ENCODE results near the gene THPO. TPM values are rescaled to one million over a fixed set of nuclear protein-coding genes. Genes with fewer than 3 reads are reported as not detected.

The THPO gene
- total RNA-seq, 1 donor from 2014 or later, result not detected

- peaks cover 10% of the 10 kb centered on the region for H3K4me1 Mint-ChIP-seq (ENCODE audit: low read depth)
- no peak for TF ChIP-seq CTCF (IDR thresholded peaks at IDR 0.05)
- no peaks in the 10 kb centered on the region for H3K27me3 Mint-ChIP-seq (ENCODE audit: low read depth)
- H3K36me3 Mint-ChIP-seq (ENCODE audit: low read depth), result peaks cover 12% of the 10 kb centered on the region
- H3K9me3 Mint-ChIP-seq (ENCODE audit: low read depth), result no peaks in the 10 kb centered on the region
- H3K27ac Mint-ChIP-seq (ENCODE audit: unreplicated experiment), result no peak overlapping the region
- DNase-seq (ENCODE audit: low spot score), result no peak
- no peak overlapping the region for H3K4me3 Mint-ChIP-seq (ENCODE audit: unreplicated experiment)
Observed at GRCh38 chr3:184350618-184351017, 27.4 kb downstream of the THPO start.

DNA sequence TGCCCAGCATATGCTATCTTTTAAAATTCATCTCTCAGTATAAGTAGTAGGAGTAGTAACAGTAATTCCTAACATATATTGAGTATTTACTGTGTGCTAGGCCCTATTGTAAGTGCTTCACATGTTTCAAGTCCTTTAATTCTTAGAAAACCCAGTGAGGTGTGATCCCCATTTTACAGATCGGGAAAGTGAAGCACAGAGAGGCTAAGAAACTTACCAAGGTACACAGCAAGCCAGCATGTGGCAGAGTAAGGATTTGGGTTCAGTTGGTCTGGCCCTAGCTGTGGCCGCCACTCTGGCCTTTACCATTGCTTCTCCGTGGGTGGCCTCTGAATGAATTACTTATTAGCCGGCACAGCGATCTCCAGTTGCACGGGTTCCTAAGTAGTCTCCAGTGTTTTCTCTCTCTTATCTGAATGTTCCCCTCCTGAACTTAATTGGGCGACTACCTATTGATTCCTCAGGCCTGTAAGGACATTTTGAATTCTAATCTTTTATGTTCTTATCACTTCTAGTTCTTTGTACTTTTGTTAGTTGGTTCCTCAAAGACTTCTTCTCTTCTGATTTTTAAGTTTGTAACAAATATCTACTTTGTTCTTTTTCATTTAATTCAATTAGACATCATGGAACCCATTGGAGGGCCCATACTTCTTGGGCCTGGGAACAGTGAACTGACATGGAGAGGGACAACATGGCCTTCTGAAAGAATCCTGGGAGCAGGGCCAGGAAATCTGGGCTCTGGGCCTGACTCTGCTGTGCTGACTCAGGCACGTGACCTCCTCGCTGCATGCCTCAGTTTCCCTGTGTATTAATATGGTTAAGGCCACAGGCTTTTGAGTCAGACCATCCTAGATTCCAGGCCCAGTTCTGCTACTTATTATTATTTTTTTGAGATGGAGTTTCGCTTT, 28.2 kb downstream of the THPO start:
- peaks cover 11% of the 10 kb centered on the region for H3K36me3 Mint-ChIP-seq (ENCODE audit: low read depth)
- H3K4me3 Mint-ChIP-seq (ENCODE audit: unreplicated experiment), result no peak overlapping the region
- H3K27me3 Mint-ChIP-seq (ENCODE audit: low read depth), result no peaks in the 10 kb centered on the region
- H3K9me3 Mint-ChIP-seq (ENCODE audit: low read depth), result no peaks in the 10 kb centered on the region
- TF ChIP-seq CTCF (IDR thresholded peaks at IDR 0.05), result no peak
- no peak overlapping the region for H3K27ac Mint-ChIP-seq (ENCODE audit: unreplicated experiment)
- peak; percentile 50 for DNase-seq (ENCODE audit: low spot score)
- peaks cover 15% of the 10 kb centered on the region for H3K4me1 Mint-ChIP-seq (ENCODE audit: low read depth)

DNA sequence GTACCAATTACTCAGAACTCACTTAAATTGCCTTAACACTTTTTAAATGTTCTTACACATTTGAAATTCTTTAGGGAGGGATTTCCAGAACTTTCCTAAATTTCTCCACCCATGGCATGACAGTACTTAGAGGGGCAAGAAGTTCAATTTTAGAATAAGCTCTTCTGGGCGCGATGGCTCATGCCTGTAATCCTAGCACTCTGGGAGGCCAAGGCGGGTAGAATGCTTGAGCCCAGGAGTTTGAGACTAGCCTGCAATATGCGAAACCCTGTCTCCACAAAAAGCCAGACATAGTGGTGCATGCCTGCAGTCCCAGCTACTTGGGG, 30.0 kb downstream of the THPO start:
- no peak for TF ChIP-seq CTCF (IDR thresholded peaks at IDR 0.05)
- no peak overlapping the region for H3K4me3 Mint-ChIP-seq (ENCODE audit: unreplicated experiment)
- peaks cover 22% of the 10 kb centered on the region for H3K4me1 Mint-ChIP-seq (ENCODE audit: low read depth)
- DNase-seq (ENCODE audit: low spot score), result no peak
- H3K9me3 Mint-ChIP-seq (ENCODE audit: low read depth), result no peaks in the 10 kb centered on the region
- no peak overlapping the region for H3K27ac Mint-ChIP-seq (ENCODE audit: unreplicated experiment)
- no peaks in the 10 kb centered on the region for H3K27me3 Mint-ChIP-seq (ENCODE audit: low read depth)
- peaks cover 11% of the 10 kb centered on the region for H3K36me3 Mint-ChIP-seq (ENCODE audit: low read depth)

DNA sequence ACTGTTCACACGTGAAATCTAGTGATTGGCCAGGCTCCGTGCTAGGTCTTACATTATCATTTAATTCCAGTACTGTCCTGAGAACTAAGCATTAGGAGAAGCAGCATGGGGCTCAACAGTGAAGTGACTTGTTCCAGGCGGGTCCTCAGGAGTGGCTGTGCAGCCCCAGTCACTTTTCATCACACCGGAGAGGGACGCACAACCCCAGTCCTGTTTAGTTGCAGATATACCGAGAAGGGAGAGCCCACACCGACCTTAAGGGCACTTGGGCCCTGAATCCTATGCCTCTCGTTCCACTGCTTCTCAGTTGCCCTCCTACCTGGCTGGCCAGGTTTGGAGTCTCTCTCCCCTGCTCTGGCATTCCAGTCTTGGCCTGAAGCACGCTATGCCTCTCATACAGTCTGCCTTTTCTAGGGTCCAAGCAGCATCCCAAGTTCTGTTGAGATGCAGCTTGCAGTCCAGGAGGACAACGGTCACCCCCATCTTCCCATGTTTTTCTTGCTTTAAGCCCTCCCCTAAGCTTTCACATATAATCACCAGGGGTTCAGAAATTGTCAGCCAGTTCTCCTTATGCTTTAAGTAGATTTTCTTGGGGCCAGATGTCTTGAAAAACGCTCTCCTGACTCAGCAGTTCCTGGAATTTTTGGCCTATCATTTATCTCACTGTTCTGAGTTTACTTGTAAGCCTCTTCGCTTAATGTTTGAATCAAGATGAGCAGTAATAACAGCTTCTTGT, 30.5 kb downstream of the THPO start:
- no peak overlapping the region for H3K27ac Mint-ChIP-seq (ENCODE audit: unreplicated experiment)
- no peak for DNase-seq (ENCODE audit: low spot score)
- no peak for TF ChIP-seq CTCF (IDR thresholded peaks at IDR 0.05)
- no peaks in the 10 kb centered on the region for H3K9me3 Mint-ChIP-seq (ENCODE audit: low read depth)
- peaks cover 26% of the 10 kb centered on the region for H3K4me1 Mint-ChIP-seq (ENCODE audit: low read depth)
- H3K27me3 Mint-ChIP-seq (ENCODE audit: low read depth), result no peaks in the 10 kb centered on the region
- H3K4me3 Mint-ChIP-seq (ENCODE audit: unreplicated experiment), result no peak overlapping the region
- H3K36me3 Mint-ChIP-seq (ENCODE audit: low read depth), result peaks cover 14% of the 10 kb centered on the region

DNA sequence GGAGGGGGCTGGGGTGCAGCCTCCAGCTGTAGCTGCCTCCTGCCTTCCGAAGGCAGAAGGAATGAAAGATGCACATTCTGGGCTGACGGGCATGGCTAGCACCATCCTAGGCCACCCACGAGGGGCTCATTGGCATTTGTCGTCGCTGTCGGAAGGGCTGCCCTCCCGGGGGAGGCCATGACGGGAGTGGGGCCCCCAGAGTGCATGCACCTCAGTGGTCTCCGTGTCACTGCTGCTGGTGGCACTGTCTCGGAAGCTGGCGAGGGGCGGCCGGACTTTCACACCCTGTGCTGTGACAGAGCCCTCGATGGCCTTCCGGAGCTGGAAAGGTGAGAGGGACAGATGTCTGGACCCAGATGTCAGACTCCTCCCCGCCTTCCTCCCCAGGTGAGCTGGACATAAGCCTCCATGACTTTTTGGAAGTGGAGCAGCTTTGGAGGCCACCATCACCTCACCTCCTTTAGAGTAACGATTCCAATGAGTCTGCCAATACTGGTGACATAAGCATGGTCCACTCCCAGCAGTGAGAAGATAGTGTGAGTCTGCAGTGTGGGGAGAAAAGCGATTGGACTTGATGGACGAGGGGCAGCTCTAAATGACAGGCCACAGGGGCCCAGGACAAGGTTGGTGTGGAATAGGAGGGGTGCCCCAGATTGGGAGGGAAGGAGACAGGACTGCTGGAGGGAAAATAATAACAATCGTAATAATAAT, 31.4 kb downstream of the THPO start:
- H3K9me3 Mint-ChIP-seq (ENCODE audit: low read depth), result no peaks in the 10 kb centered on the region
- H3K4me3 Mint-ChIP-seq (ENCODE audit: unreplicated experiment), result no peak overlapping the region
- no peak for DNase-seq (ENCODE audit: low spot score)
- peaks cover 26% of the 10 kb centered on the region for H3K4me1 Mint-ChIP-seq (ENCODE audit: low read depth)
- TF ChIP-seq CTCF (IDR thresholded peaks at IDR 0.05), result no peak
- H3K27ac Mint-ChIP-seq (ENCODE audit: unreplicated experiment), result no peak overlapping the region
- peaks cover 13% of the 10 kb centered on the region for H3K36me3 Mint-ChIP-seq (ENCODE audit: low read depth)
- H3K27me3 Mint-ChIP-seq (ENCODE audit: low read depth), result no peaks in the 10 kb centered on the region

All from chondrocyte (in vitro differentiated cells).